Trophoblast cell (in vitro differentiated cells and primary cell): Measurements from ENCODE around the gene CRIP1.

Experiments
- DNase-seq, 2 donors: peaks; one replicate each; pipeline ENCODE4 v3.0.0-alpha.2; 2016
- H2AFZ ChIP-seq: 2 replicates; pipeline ENCODE4 v1.6.1; 2013; ENCODE audit warnings: low read length, moderate library complexity, mild to moderate bottlenecking; ENCODE audit not compliant: insufficient read depth, poor library complexity
- H2AK5ac ChIP-seq: 2 replicates; pipeline ENCODE4 v1.6.1; 2013; ENCODE audit warnings: mild to moderate bottlenecking, low read length
- H2BK120ac ChIP-seq: 2 replicates; pipeline ENCODE4 v1.6.1; 2013; ENCODE audit warnings: low read length, mild to moderate bottlenecking, moderate library complexity; ENCODE audit not compliant: insufficient read depth, poor library complexity
- H2BK12ac ChIP-seq: 2 replicates; pipeline ENCODE4 v1.6.1; 2013; ENCODE audit warnings: mild to moderate bottlenecking, low read length, moderate library complexity
- H2BK5ac ChIP-seq: 2 replicates; pipeline ENCODE4 v1.6.1; 2013; ENCODE audit warnings: low read length, low read depth, moderate library complexity, mild to moderate bottlenecking; ENCODE audit not compliant: poor library complexity
- H3K14ac ChIP-seq: 2 replicates; pipeline ENCODE4 v1.6.1; 2013; ENCODE audit warnings: mild to moderate bottlenecking, low read length
- H3K18ac ChIP-seq: 2 replicates; pipeline ENCODE4 v1.6.1; 2013; ENCODE audit warnings: mild to moderate bottlenecking, low read length
- H3K23ac ChIP-seq: 2 replicates; pipeline ENCODE4 v1.6.1; 2013; ENCODE audit warnings: low read length
- H3K27ac ChIP-seq: 2 replicates; pipeline ENCODE4 v1.5.1; 2013; ENCODE audit warnings: low read depth, mild to moderate bottlenecking, inconsistent platforms, low read length, moderate library complexity
- H3K27me3 ChIP-seq: 2 replicates; pipeline ENCODE4 v1.6.1; 2013; ENCODE audit warnings: inconsistent platforms, mild to moderate bottlenecking, low read length, moderate library complexity; ENCODE audit not compliant: insufficient read depth
- H3K36me3 ChIP-seq, 2 experiments: 1 replicate in 1 of 2; 2 replicates in 1 of 2; pipeline ENCODE4 v1.6.1; 2013; ENCODE audit warnings: low read length in 2 of 2, mild to moderate bottlenecking in 2 of 2, moderate library complexity in 1 of 2; ENCODE audit not compliant: insufficient read depth in 2 of 2, control insufficient read depth in 1 of 2
- H3K4ac ChIP-seq: 2 replicates; pipeline ENCODE4 v1.6.1; 2013; ENCODE audit warnings: low read depth, mild to moderate bottlenecking, low read length, moderate library complexity
- H3K4me1 ChIP-seq, 2 experiments: 1 replicate in 1 of 2; 2 replicates in 1 of 2; pipeline ENCODE4 v1.6.1; 2013; ENCODE audit warnings: low read length in 2 of 2, mild to moderate bottlenecking in 2 of 2, moderate library complexity in 1 of 2; ENCODE audit not compliant: insufficient read depth in 2 of 2, control insufficient read depth in 1 of 2
- H3K4me2 ChIP-seq: 2 replicates; pipeline ENCODE4 v1.6.1; 2013; ENCODE audit warnings: inconsistent platforms, mild to moderate bottlenecking, low read length, moderate library complexity
- H3K4me3 ChIP-seq: 2 replicates; pipeline ENCODE4 v1.5.1; 2013; ENCODE audit warnings: mild to moderate bottlenecking, low read depth, low read length, inconsistent platforms
- H3K79me1 ChIP-seq: one replicate; pipeline ENCODE4 v1.6.1; 2013; ENCODE audit warnings: low read length
- H3K79me2 ChIP-seq: 2 replicates; pipeline ENCODE4 v1.6.1; 2013; ENCODE audit warnings: low read length, mild to moderate bottlenecking; ENCODE audit not compliant: control insufficient read depth, insufficient read depth, poor library complexity
- H3K9ac ChIP-seq: 2 replicates; pipeline ENCODE4 v1.6.1; 2013; ENCODE audit warnings: mild to moderate bottlenecking, low read length
- H3K9me3 ChIP-seq: 2 replicates; pipeline ENCODE4 v1.6.1; 2013; ENCODE audit warnings: low read depth, mild to moderate bottlenecking, control low read depth, inconsistent platforms, low read length; ENCODE audit not compliant: insufficient read depth
- H4K12ac ChIP-seq: 2 replicates; pipeline ENCODE4 v1.6.1; 2013; ENCODE audit warnings: low read depth, mild to moderate bottlenecking, low read length, moderate library complexity
- H4K8ac ChIP-seq: 2 replicates; pipeline ENCODE4 v1.6.1; 2013; ENCODE audit warnings: low read depth, mild to moderate bottlenecking, low read length, moderate library complexity
- H4K91ac ChIP-seq: one replicate; pipeline ENCODE4 v1.6.1; 2013; ENCODE audit warnings: low read depth, mild to moderate bottlenecking, low read length, moderate library complexity
- WGBS: extraction: QIAGEN DNeasy Blood & Tissue Kit; methylation state at CpG from one replicate; pipeline ENCODE4 v1.1.7; 2013; ENCODE audit warnings: missing lambda C conversion rate; ENCODE audit not compliant: insufficient read length, insufficient coverage; ENCODE audit errors: extremely low coverage; 5-methylcytosine and 5-hydroxymethylcytosine counted together

CRIP1 gene

DNA sequence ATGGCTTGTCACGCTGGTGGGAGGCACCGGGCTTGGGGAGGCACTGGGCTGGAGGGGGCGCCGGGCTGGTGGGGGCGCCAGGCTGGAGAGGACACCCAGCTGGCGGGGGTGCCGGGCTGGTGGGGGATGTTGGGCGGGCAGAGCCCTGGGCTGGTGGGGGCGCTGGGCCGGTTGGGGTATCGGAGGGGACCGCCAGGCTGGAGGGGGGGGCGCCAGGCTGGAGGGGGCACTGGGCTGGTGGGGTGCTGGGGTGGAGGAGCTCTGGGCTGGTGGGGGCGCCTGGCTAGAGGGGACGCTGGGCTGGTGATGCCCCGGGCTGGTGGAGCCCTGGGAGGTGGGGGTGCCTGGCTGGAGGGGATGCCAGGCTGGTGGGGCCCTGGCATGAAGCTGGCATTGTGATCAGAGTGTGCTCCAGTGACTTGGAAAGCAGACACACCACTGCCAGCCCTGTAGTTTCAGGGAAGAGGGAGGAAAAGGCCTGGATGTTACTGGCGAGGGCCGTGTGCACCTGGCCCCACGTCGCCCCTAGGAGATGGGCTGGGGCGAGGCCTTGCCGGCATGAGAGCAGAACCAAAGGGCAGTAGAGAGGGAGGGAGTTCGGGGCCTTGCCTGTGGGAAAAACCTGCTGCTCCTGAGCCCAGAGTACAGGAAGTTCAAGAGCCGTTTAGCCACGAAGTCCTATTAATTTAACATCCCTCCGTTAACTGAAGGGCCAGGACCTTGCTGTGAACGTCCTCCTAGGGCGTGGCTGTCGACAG is 17.4 kb downstream of the CRIP1 start:
- whole genome bisulfite sequencing = no CpG with 5 or more reads among the region's 29 CpGs

DNA sequence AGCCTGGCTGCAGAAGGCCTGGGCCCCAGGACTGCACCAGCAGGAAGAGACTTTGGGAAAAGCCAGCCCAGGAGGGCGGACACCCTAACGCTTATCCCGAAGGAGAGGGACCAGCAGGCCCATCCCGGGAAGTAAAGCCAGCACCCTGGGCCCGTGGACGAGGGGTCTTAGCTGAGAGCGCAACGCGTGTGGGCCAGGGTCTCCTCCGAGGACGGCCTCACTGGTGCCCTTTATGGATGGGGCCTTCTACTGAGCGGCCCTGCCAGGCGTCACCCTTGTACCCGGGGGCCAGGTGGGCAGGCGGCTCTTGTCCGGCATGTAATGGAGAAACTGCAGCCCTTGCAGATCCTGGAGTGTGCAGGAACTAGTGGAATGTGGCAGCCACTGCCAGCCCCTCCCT is 18.4 kb downstream of the CRIP1 start:
- no peak overlapping the region for H2BK120ac ChIP-seq
- WGBS = no CpG with 5 or more reads among the region's 16 CpGs
- H2AFZ ChIP-seq = no peak overlapping the region

More for the DNA sequence above, 17.4 kb downstream of the CRIP1 start:
- Histone ChIP-seq H3K23ac (no peak overlapping the region), H2BK5ac (no peak overlapping the region), H4K12ac (no peak overlapping the region), H3K18ac (no peak overlapping the region), H2AFZ (no peak overlapping the region), H3K14ac (no peak overlapping the region), H4K91ac (no peak overlapping the region), H3K4me3 (no peak overlapping the region), H3K79me2 (no peaks in the 10 kb centered on the region), H2BK12ac (no peak overlapping the region), H2AK5ac (no peak overlapping the region), H3K27me3 (no peaks in the 10 kb centered on the region), H2BK120ac (no peak overlapping the region), H4K8ac (no peak overlapping the region), H3K9me3 (peaks cover 49% of the 10 kb centered on the region), H3K4me1 (no peaks in the 10 kb centered on the region), H3K79me1 (no peaks in the 10 kb centered on the region), H3K9ac (no peak overlapping the region), H3K4me2 (no peak overlapping the region), H3K36me3 (no peaks in the 10 kb centered on the region), H3K27ac (no peak overlapping the region), H3K4ac (no peak overlapping the region)
- no peak for DNase-seq

DNA sequence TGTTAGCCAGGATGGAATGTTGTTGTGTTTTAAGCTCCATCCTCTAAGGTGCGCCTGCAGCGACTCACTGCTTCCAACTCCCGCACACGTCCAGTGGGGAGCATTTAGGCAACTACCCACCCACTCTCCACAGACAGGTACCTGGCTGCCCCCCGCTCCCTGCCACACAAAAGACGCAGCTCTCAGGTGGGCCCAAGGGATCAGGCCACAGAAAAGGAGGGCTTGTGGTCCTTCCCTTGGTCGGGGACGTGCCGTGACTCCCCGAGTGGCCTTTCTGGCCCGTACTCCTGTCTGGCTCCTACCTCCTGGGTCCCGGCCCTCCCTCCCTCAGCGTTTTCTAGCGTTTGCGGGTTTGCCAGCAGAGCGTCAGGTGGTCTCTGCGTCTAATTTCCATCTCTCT is 20.6 kb downstream of the CRIP1 start:
- no CpG with 5 or more reads among the region's 17 CpGs for WGBS
- Histone ChIP-seq H3K27ac (no peak overlapping the region), H3K79me1 (no peaks in the 10 kb centered on the region), H3K4me2 (no peak overlapping the region), H3K27me3 (no peaks in the 10 kb centered on the region), H3K4ac (no peak overlapping the region), H3K36me3 (no peaks in the 10 kb centered on the region), H2BK5ac (no peak overlapping the region), H3K9me3 (peaks cover 41% of the 10 kb centered on the region), H3K14ac (no peak overlapping the region), H3K4me3 (no peak overlapping the region), H2AFZ (no peak overlapping the region), H4K91ac (no peak overlapping the region), H3K18ac (no peak overlapping the region), H2BK120ac (no peak overlapping the region), H2BK12ac (no peak overlapping the region), H4K12ac (no peak overlapping the region), H3K9ac (no peak overlapping the region), H4K8ac (no peak overlapping the region), H3K4me1 (no peaks in the 10 kb centered on the region), H2AK5ac (no peak overlapping the region), H3K23ac (no peak overlapping the region), H3K79me2 (no peaks in the 10 kb centered on the region)
- no peak for DNase-seq

More for the DNA sequence above, 18.4 kb downstream of the CRIP1 start:
- no peak for DNase-seq
- H3K4ac ChIP-seq = no peak overlapping the region
- H3K18ac ChIP-seq = no peak overlapping the region
- H4K8ac ChIP-seq = no peak overlapping the region
- H3K14ac ChIP-seq = no peak overlapping the region
- H3K27ac ChIP-seq = no peak overlapping the region
- no peaks in the 10 kb centered on the region for H3K4me1 ChIP-seq
- H4K91ac ChIP-seq = no peak overlapping the region
- no peak overlapping the region for H4K12ac ChIP-seq
- no peak overlapping the region for H2BK12ac ChIP-seq
- H3K9ac ChIP-seq = no peak overlapping the region
- H2BK5ac ChIP-seq = no peak overlapping the region
- no peak overlapping the region for H2AK5ac ChIP-seq
- peaks cover 45% of the 10 kb centered on the region for H3K9me3 ChIP-seq
- no peak overlapping the region for H3K4me3 ChIP-seq
- H3K27me3 ChIP-seq = no peaks in the 10 kb centered on the region
- H3K36me3 ChIP-seq = no peaks in the 10 kb centered on the region
- H3K4me2 ChIP-seq = no peak overlapping the region
- H3K79me1 ChIP-seq = no peaks in the 10 kb centered on the region
- H3K23ac ChIP-seq = no peak overlapping the region
- no peaks in the 10 kb centered on the region for H3K79me2 ChIP-seq

DNA sequence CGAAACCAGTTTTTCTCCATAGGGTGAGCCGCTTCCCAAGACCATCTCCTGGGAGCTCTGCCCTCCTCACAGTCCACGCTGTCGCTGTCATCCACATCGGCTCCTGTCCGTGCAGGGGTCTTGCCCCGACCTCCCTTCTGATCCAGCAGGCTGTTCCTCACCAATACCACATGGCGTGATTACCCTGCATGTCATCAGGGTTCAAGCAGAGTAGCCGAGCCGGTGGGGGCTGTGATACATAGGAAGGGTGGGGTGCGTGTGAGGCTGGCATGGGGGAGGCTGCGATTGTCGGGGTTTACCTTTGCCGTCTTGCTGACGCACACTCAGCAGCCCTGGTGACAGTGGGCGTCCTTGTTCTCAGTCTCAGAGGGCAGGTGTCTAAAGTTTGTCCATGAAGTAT is 21.4 kb downstream of the CRIP1 start:
- H4K91ac ChIP-seq = no peak overlapping the region
- H2AK5ac ChIP-seq = no peak overlapping the region
- no peaks in the 10 kb centered on the region for H3K79me2 ChIP-seq
- no CpG with 5 or more reads among the region's 16 CpGs for WGBS
- no peak overlapping the region for H3K18ac ChIP-seq
- DNase-seq = no peak
- no peak overlapping the region for H3K9ac ChIP-seq
- H3K4me3 ChIP-seq = peak overlapping the region; percentile 27
- H3K36me3 ChIP-seq = no peaks in the 10 kb centered on the region
- H3K4me1 ChIP-seq = no peaks in the 10 kb centered on the region
- no peak overlapping the region for H3K27ac ChIP-seq
- no peak overlapping the region for H2AFZ ChIP-seq
- H2BK12ac ChIP-seq = no peak overlapping the region
- peaks cover 41% of the 10 kb centered on the region for H3K9me3 ChIP-seq
- no peak overlapping the region for H3K23ac ChIP-seq
- no peak overlapping the region for H2BK5ac ChIP-seq
- H2BK120ac ChIP-seq = no peak overlapping the region
- no peak overlapping the region for H4K8ac ChIP-seq
- no peaks in the 10 kb centered on the region for H3K27me3 ChIP-seq
- no peak overlapping the region for H3K14ac ChIP-seq
- H3K79me1 ChIP-seq = no peaks in the 10 kb centered on the region
- H4K12ac ChIP-seq = no peak overlapping the region
- H3K4me2 ChIP-seq = no peak overlapping the region
- no peak overlapping the region for H3K4ac ChIP-seq
